ENCODE measurements around the gene TTC1. TPM values are rescaled to one million over a fixed set of nuclear protein-coding genes. Genes with fewer than 3 reads are reported as not detected.

TTC1 gene
- total and polyA plus RNA-seq, 11 donors: 58.9 to 115 (median 83.6) TPM

- Histone ChIP-seq H3K4me3 (no peak overlapping the region), H3K27me3 (no peaks in the 10 kb centered on the region), H3K9me3 (no peaks in the 10 kb centered on the region), H3K36me3 (peaks cover 0 to 76% (median 65%) of the 10 kb centered on the region in 9 donors), H3K4me1 (peaks cover 0 to 12% (median 5%) of the 10 kb centered on the region in 12 donors), H3K27ac (no peak overlapping the region)
- ATAC-seq: peak in 2 of 4 donors; percentile 34 to 49
- no peak for DNase-seq
- no peak for TF ChIP-seq POLR2A (IDR thresholded peaks at IDR 0.05)
- TF ChIP-seq, protein P1, sequence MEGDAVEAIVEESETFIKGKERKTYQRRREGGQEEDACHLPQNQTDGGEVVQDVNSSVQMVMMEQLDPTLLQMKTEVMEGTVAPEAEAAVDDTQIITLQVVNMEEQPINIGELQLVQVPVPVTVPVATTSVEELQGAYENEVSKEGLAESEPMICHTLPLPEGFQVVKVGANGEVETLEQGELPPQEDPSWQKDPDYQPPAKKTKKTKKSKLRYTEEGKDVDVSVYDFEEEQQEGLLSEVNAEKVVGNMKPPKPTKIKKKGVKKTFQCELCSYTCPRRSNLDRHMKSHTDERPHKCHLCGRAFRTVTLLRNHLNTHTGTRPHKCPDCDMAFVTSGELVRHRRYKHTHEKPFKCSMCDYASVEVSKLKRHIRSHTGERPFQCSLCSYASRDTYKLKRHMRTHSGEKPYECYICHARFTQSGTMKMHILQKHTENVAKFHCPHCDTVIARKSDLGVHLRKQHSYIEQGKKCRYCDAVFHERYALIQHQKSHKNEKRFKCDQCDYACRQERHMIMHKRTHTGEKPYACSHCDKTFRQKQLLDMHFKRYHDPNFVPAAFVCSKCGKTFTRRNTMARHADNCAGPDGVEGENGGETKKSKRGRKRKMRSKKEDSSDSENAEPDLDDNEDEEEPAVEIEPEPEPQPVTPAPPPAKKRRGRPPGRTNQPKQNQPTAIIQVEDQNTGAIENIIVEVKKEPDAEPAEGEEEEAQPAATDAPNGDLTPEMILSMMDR (IDR thresholded peaks at IDR 0.05): no peak
- intact Hi-C loops (cut with DNase I): no loop called here
- 80 to 91% (median 88%) methylated on average over 3 of the region's 3 CpGs for WGBS, 4 donors
Measured at GRCh38 chr5:160047423-160047822, 38.5 kb downstream of the TTC1 start.

GRCh38 chr5:160048131-160048530 lies 39.2 kb downstream of the TTC1 start:
- no peaks in the 10 kb centered on the region for H3K9me3 ChIP-seq
- WGBS, 4 donors: 85 to 91% (median 89%) methylated on average over 9 of the region's 9 CpGs
- no peak for ATAC-seq
- DNase-seq: peak in 1 of 5 donors; percentile 32
- TF ChIP-seq, protein P1 (IDR thresholded peaks at IDR 0.05): no peak
- no peak for TF ChIP-seq POLR2A (IDR thresholded peaks at IDR 0.05)
- no peak overlapping the region for H3K27ac ChIP-seq
- H3K4me1 ChIP-seq: peaks cover 0 to 12% (median 5%) of the 10 kb centered on the region in 12 donors
- intact Hi-C loops (cut with DNase I): no loop called here
- H3K27me3 ChIP-seq: no peaks in the 10 kb centered on the region
- no peak overlapping the region for H3K4me3 ChIP-seq
- H3K36me3 ChIP-seq: peaks cover 0 to 80% (median 65%) of the 10 kb centered on the region in 9 donors

DNA sequence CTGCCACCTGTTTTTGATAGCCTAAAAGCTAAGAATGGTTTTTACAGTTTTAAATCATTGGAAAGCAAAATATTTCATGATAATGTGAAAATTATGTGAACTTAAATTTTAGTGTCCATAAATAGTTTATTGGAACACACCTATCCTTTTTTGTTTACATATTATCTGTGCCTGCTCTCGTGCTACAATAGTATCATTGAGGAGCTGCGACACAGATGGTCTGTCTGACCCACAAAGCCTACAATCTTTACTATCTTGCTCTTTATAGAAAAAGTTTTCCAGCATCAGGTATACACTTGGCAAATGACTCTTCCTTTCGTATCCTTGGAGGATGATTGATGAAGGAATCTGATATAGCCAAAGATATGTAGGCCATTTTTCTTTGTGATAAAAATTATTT lies 40.2 kb downstream of the TTC1 start:
- WGBS, 4 donors: 64 to 81% (median 73%) methylated on average over 3 of the region's 3 CpGs
- intact Hi-C loops (cut with DNase I): no loop called here
- Histone ChIP-seq H3K9me3 (no peaks in the 10 kb centered on the region), H3K27ac (no peak overlapping the region), H3K4me1 (peaks cover 0 to 11% (median 5%) of the 10 kb centered on the region in 12 donors), H3K36me3 (peaks cover 0 to 80% (median 65%) of the 10 kb centered on the region in 9 donors), H3K4me3 (no peak overlapping the region), H3K27me3 (no peaks in the 10 kb centered on the region)
- TF ChIP-seq, protein P1 (IDR thresholded peaks at IDR 0.05): no peak
- no peak for TF ChIP-seq POLR2A (IDR thresholded peaks at IDR 0.05)
- ATAC-seq (no peak), DNase-seq (no peak)

DNA sequence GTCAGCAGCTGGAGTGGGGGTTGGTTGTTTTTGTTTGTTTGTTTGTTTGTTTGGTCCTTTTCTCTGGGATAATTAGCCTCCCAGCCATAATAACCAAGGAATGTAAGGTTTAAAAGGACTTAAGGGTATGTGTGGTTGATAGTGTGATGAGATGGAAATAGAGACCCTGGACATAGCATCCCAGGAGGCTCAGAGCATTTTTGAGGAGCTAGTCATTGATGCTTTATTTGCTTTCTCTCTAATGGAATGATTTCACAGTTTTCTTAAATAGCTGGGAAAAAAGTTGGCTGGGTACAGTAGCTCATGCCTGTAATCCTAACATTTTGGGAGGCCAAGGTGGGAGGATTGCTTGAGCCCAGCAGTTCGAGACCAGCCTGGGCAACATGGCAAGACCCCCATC lies 45.1 kb downstream of the TTC1 start:
- Histone ChIP-seq H3K9me3 (peaks cover 0 to 5% (median 0%) of the 10 kb centered on the region in 12 donors), H3K4me3 (no peak overlapping the region), H3K36me3 (peaks cover 0 to 100% (median 92%) of the 10 kb centered on the region in 9 donors), H3K4me1 (no peaks in the 10 kb centered on the region), H3K27me3 (no peaks in the 10 kb centered on the region), H3K27ac (no peak overlapping the region)
- WGBS, 4 donors: 96 to 100% (median 99%) methylated on average over 1 of the region's 1 CpG
- ATAC-seq: no peak
- TF ChIP-seq, protein P1 (IDR thresholded peaks at IDR 0.05): no peak
- TF ChIP-seq POLR2A (IDR thresholded peaks at IDR 0.05): no peak
- intact Hi-C loops (cut with DNase I): no loop called here
- no peak for DNase-seq

Data from heart left ventricle (tissue), 16 donors.